ACC112 (cell line): ENCODE results near the gene ACP1.
A peak's percentile ranks its signal among the peaks of the same experiment; 100 is the strongest.

Source experiments
- H2AFZ ChIP-seq: fragments of 200-600 bp; sonication (generic); one replicate; pipeline ENCODE4 v1.6.0; 2017; ENCODE audit warnings: antibody characterized with exemption, low read length; ENCODE audit not compliant: unreplicated experiment
- H3K27ac ChIP-seq: fragments of 200-600 bp; sonication (generic); 2 replicates; pipeline ENCODE4 v1.5.1; 2014; ENCODE audit warnings: low read depth, mild to moderate bottlenecking, antibody characterized with exemption, low read length, moderate library complexity
- H3K27me3 ChIP-seq: fragments of 200-600 bp; sonication (generic); 2 replicates; pipeline ENCODE4 v1.6.1; 2014; ENCODE audit warnings: mild to moderate bottlenecking, antibody characterized with exemption, low read length, moderate library complexity, mixed read lengths; ENCODE audit not compliant: insufficient read depth
- H3K36me3 ChIP-seq: fragments of 200-600 bp; sonication (generic); 2 replicates; pipeline ENCODE4 v1.6.1; 2016; ENCODE audit warnings: mild to moderate bottlenecking, antibody characterized with exemption, low read length, moderate library complexity, mixed read lengths; ENCODE audit not compliant: insufficient read depth
- H3K4me1 ChIP-seq: fragments of 200-600 bp; sonication (generic); one replicate; pipeline ENCODE4 v1.6.1; 2016; ENCODE audit warnings: low read length, mixed read lengths; ENCODE audit not compliant: insufficient read depth, unreplicated experiment, control insufficient read depth
- H3K4me3 ChIP-seq: fragments of 200-600 bp; sonication (generic); 2 replicates; pipeline ENCODE4 v1.5.1; 2014; ENCODE audit warnings: mild to moderate bottlenecking, low read depth, low read length
- H3K79me2 ChIP-seq: fragments of 200-600 bp; sonication (generic); one replicate; pipeline ENCODE4 v1.6.0; 2016; ENCODE audit warnings: low read length; ENCODE audit not compliant: control insufficient read depth, unreplicated experiment, insufficient read depth

Gene ACP1

GRCh38 chr2:279956-280649, 15.4 kb downstream of the ACP1 start:
- peaks cover 14% of the 10 kb centered on the region for H3K4me1 ChIP-seq
- H3K36me3 ChIP-seq = peaks cover 26% of the 10 kb centered on the region
- no peak overlapping the region for H2AFZ ChIP-seq
- H3K27me3 ChIP-seq = no peaks in the 10 kb centered on the region
- H3K27ac ChIP-seq = no peak overlapping the region
- peaks cover 9% of the 10 kb centered on the region for H3K79me2 ChIP-seq
- no peak overlapping the region for H3K4me3 ChIP-seq

- Histone ChIP-seq H3K79me2 (peaks cover 5% of the 10 kb centered on the region), H3K36me3 (peaks cover 26% of the 10 kb centered on the region), H3K27me3 (no peaks in the 10 kb centered on the region), H2AFZ (no peak overlapping the region), H3K4me1 (peaks cover 20% of the 10 kb centered on the region), H3K27ac (no peak overlapping the region), H3K4me3 (no peak overlapping the region)
Observed at GRCh38 chr2:280650-281110, 15.9 kb downstream of the ACP1 start.

- Histone ChIP-seq H3K4me1 (peaks cover 24% of the 10 kb centered on the region), H3K27ac (no peak overlapping the region), H3K4me3 (no peak overlapping the region), H3K36me3 (peaks cover 22% of the 10 kb centered on the region), H2AFZ (no peak overlapping the region), H3K27me3 (peaks cover 3% of the 10 kb centered on the region), H3K79me2 (no peaks in the 10 kb centered on the region)
Observed at GRCh38 chr2:281381-281780, 16.6 kb downstream of the ACP1 start.

- Histone ChIP-seq H3K27ac (no peak overlapping the region), H3K79me2 (no peaks in the 10 kb centered on the region), H2AFZ (no peak overlapping the region), H3K4me3 (no peak overlapping the region), H3K36me3 (peaks cover 21% of the 10 kb centered on the region), H3K27me3 (peaks cover 16% of the 10 kb centered on the region), H3K4me1 (peaks cover 24% of the 10 kb centered on the region)
Observed at GRCh38 chr2:282371-283263, 17.9 kb downstream of the ACP1 start.

- H3K36me3 ChIP-seq = peaks cover 14% of the 10 kb centered on the region; the same call in 1 of the 2 replicates
- H3K4me3 ChIP-seq = no peak overlapping the region
- no peak overlapping the region for H2AFZ ChIP-seq
- H3K4me1 ChIP-seq = peaks cover 26% of the 10 kb centered on the region
- H3K27me3 ChIP-seq = peaks cover 23% of the 10 kb centered on the region
- no peaks in the 10 kb centered on the region for H3K79me2 ChIP-seq
- no peak overlapping the region for H3K27ac ChIP-seq
Observed at GRCh38 chr2:283996-284794, 19.4 kb downstream of the ACP1 start.

GRCh38 chr2:284896-285492, 20.2 kb downstream of the ACP1 start:
- Histone ChIP-seq H3K27ac (0 out of 2 replicates have a peak overlapping the region, but pooled peaks have one; percentile 31), H3K27me3 (peaks cover 30% of the 10 kb centered on the region), H3K4me3 (no peak overlapping the region), H3K36me3 (peaks cover 9% of the 10 kb centered on the region; the same call in 1 of the 2 replicates), H3K4me1 (peaks cover 27% of the 10 kb centered on the region), H2AFZ (no peak overlapping the region), H3K79me2 (no peaks in the 10 kb centered on the region)

- H3K79me2 ChIP-seq = no peaks in the 10 kb centered on the region
- peaks cover 32% of the 10 kb centered on the region for H3K27me3 ChIP-seq
- H2AFZ ChIP-seq = no peak overlapping the region
- no peak overlapping the region for H3K4me3 ChIP-seq
- H3K27ac ChIP-seq = 0 out of 2 replicates have a peak overlapping the region, but pooled peaks have one; percentile 31
- peaks cover 6% of the 10 kb centered on the region; the same call in 1 of the 2 replicates for H3K36me3 ChIP-seq
- peaks cover 27% of the 10 kb centered on the region for H3K4me1 ChIP-seq
Observed at GRCh38 chr2:285531-285930, 20.8 kb downstream of the ACP1 start.

- H3K4me3 ChIP-seq = no peak overlapping the region
- H3K27me3 ChIP-seq = peaks cover 37% of the 10 kb centered on the region
Observed at GRCh38 chr2:286035-286434, 21.3 kb downstream of the ACP1 start.

GRCh38 chr2:286774-287392, 22.1 kb downstream of the ACP1 start:
- Histone ChIP-seq H3K79me2 (no peaks in the 10 kb centered on the region), H3K27me3 (peaks cover 40% of the 10 kb centered on the region), H3K27ac (no peak overlapping the region), H2AFZ (no peak overlapping the region), H3K36me3 (0 out of 2 replicates have a peak, but pooled peaks cover 6% of the 10 kb centered on the region), H3K4me1 (peaks cover 27% of the 10 kb centered on the region), H3K4me3 (no peak overlapping the region)

More at GRCh38 chr2:286035-286434, 21.3 kb downstream of the ACP1 start:
- Histone ChIP-seq H2AFZ (no peak overlapping the region), H3K79me2 (no peaks in the 10 kb centered on the region), H3K36me3 (0 out of 2 replicates have a peak, but pooled peaks cover 6% of the 10 kb centered on the region), H3K27ac (no peak overlapping the region), H3K4me1 (peaks cover 27% of the 10 kb centered on the region)
